IMR-90 (cell line): ENCODE results near the gene ADAMTS6. TPM values are rescaled to one million over a fixed set of nuclear protein-coding genes. Genes with fewer than 3 reads are reported as not detected.

ENCODE experiments used
- ATAC-seq: fragments of 200-7000 bp; cut with Tn5 transposase; 2 replicates; pipeline ENCODE4 v1.9.1; 2020; ENCODE audit warnings: low read depth, mild to moderate bottlenecking, moderate library complexity
- BruUV-seq: library from RNA; stranded (reverse); fragments of 400-500 nt; replicated peaks from 2 replicates; lab custom pipeline; 2021; lab: Mats Ljungman, UMichigan
- CTCF ChIA-PET: fragments of 300-600 bp; formaldehyde crosslinking; extraction: SDS; loops from one replicate; lab custom pipeline; 2021; ENCODE audit warnings: antibody characterized with exemption; lab: Yijun Ruan, JAX
- POLR2A ChIA-PET: fragments of 300-600 bp; sonication (Branson Sonifier 250); formaldehyde crosslinking; loops from one replicate; lab custom pipeline; 2022; ENCODE audit warnings: antibody characterized with exemption; ENCODE audit not compliant: unreplicated experiment; lab: Charles Lee
- DNase-seq: peaks from one replicate; pipeline ENCODE4 v3.0.0; 2013
- H2AFZ ChIP-seq: replicated peaks from 2 replicates; pipeline ENCODE3; 2013; ENCODE audit warnings: low read length, mild to moderate bottlenecking; ENCODE audit not compliant: poor library complexity
- H2AK5ac ChIP-seq: 2 replicates; pipeline ENCODE4 v1.6.1; 2013; ENCODE audit warnings: low read depth, low read length, inconsistent platforms
- H2AK9ac ChIP-seq: replicated peaks from 2 replicates; pipeline ENCODE3; 2013; ENCODE audit warnings: mild to moderate bottlenecking, low read depth, low read length, moderate library complexity; ENCODE audit not compliant: poor library complexity
- H2BK120ac ChIP-seq: 2 replicates; pipeline ENCODE4 v1.6.1; 2013; ENCODE audit warnings: low read depth, low read length, inconsistent platforms
- H2BK15ac ChIP-seq: 3 replicates; pipeline ENCODE4 v1.6.1; 2013; ENCODE audit warnings: low read depth, low read length, inconsistent platforms
- H2BK20ac ChIP-seq: 2 replicates; pipeline ENCODE4 v1.6.1; 2013; ENCODE audit warnings: low read depth, mild to moderate bottlenecking, inconsistent platforms, low read length, moderate library complexity
- H2BK5ac ChIP-seq: 2 replicates; pipeline ENCODE4 v1.6.1; 2013; ENCODE audit warnings: mild to moderate bottlenecking, low read depth, low read length, inconsistent platforms; ENCODE audit not compliant: poor library complexity, severe bottlenecking
- H3K14ac ChIP-seq: replicated peaks from 2 replicates; pipeline ENCODE4 v1.6.1; 2013; ENCODE audit warnings: low read depth, low read length, inconsistent platforms
- H3K18ac ChIP-seq: 2 replicates; pipeline ENCODE4 v1.6.1; 2013; ENCODE audit warnings: low read depth, low read length, control low read depth
- H3K23ac ChIP-seq: 2 replicates; pipeline ENCODE4 v1.6.1; 2013; ENCODE audit warnings: low read depth, low read length, inconsistent platforms
- H3K27ac ChIP-seq: 2 replicates; pipeline ENCODE4 v1.5.1; 2013; ENCODE audit warnings: mild to moderate bottlenecking, control low read depth, low read length; ENCODE audit not compliant: insufficient read depth
- H3K27me3 ChIP-seq: 2 replicates; pipeline ENCODE4 v1.6.1; 2013; ENCODE audit warnings: low read length; ENCODE audit not compliant: control insufficient read depth, insufficient read depth
- H3K36me3 ChIP-seq: 2 replicates; pipeline ENCODE4 v1.6.1; 2013; ENCODE audit warnings: low read length, mixed read lengths; ENCODE audit not compliant: control insufficient read depth, insufficient read depth
- H3K4ac ChIP-seq: 2 replicates; pipeline ENCODE4 v1.6.1; 2013; ENCODE audit warnings: low read depth, low read length, inconsistent platforms
- H3K4me1 ChIP-seq: 2 replicates; pipeline ENCODE4 v1.6.1; 2013; ENCODE audit warnings: low read length, mixed read lengths; ENCODE audit not compliant: control insufficient read depth, insufficient read depth
- H3K4me2 ChIP-seq: 2 replicates; pipeline ENCODE4 v1.6.1; 2013; ENCODE audit warnings: low read depth, mild to moderate bottlenecking, control low read depth, low read length, moderate library complexity
- H3K4me3 ChIP-seq: 2 replicates; pipeline ENCODE4 v1.5.1; 2013; ENCODE audit warnings: low read depth, mild to moderate bottlenecking, control low read depth, low read length, moderate library complexity; ENCODE audit not compliant: insufficient read depth
- H3K56ac ChIP-seq: 2 replicates; pipeline ENCODE4 v1.6.1; 2013; ENCODE audit warnings: low read length, inconsistent platforms; ENCODE audit not compliant: insufficient read depth; ENCODE audit errors: extremely low read depth
- H3K79me1 ChIP-seq, 2 experiments: 2 replicates each; pipeline ENCODE4 v1.6.1; 2013; ENCODE audit warnings: low read length in 2 of 2, inconsistent platforms in 1 of 2, low read depth in 1 of 2
- H3K9ac ChIP-seq: 2 replicates; pipeline ENCODE4 v1.6.1; 2013; ENCODE audit warnings: low read depth, low read length, control low read depth
- H3K9me1 ChIP-seq: 2 replicates; pipeline ENCODE4 v1.6.1; 2013; ENCODE audit warnings: low read length, inconsistent platforms; ENCODE audit not compliant: insufficient read depth
- H3K9me3 ChIP-seq: 2 replicates; pipeline ENCODE4 v1.6.1; 2013; ENCODE audit warnings: low read length; ENCODE audit not compliant: control insufficient read depth, insufficient read depth
- H4K20me1 ChIP-seq: 2 replicates; pipeline ENCODE4 v1.6.1; 2013; ENCODE audit warnings: low read length, inconsistent platforms; ENCODE audit not compliant: insufficient read depth
- H4K5ac ChIP-seq: 2 replicates; pipeline ENCODE4 v1.6.1; 2013; ENCODE audit warnings: mild to moderate bottlenecking, low read depth, low read length, control low read depth
- H4K8ac ChIP-seq, 2 experiments: 2 replicates each; pipeline ENCODE4 v1.6.1; 2013; ENCODE audit warnings: low read depth in 2 of 2, low read length in 2 of 2, control low read depth in 1 of 2, inconsistent platforms in 1 of 2
- H4K91ac ChIP-seq: 2 replicates; pipeline ENCODE4 v1.6.1; 2013; ENCODE audit warnings: low read depth, low read length, inconsistent platforms; ENCODE audit not compliant: insufficient read depth
- BHLHE40 ChIP-seq: fragments of 150-350 bp; IDR thresholded peaks from 2 replicates; pipeline ENCODE4 v1.6.1; 2016; ENCODE audit warnings: mild to moderate bottlenecking, low read depth, low read length
- CEBPB ChIP-seq: IDR thresholded peaks from 2 replicates; pipeline ENCODE4 v1.6.1; 2012; ENCODE audit warnings: low read depth, low read length, improper control_type of control experiment
- CHD1 ChIP-seq: IDR thresholded peaks from 2 replicates; pipeline ENCODE4 v1.6.1; 2012; ENCODE audit warnings: low read depth, low read length, improper control_type of control experiment
- FOS ChIP-seq: fragments of 150-350 bp; IDR thresholded peaks from 2 replicates; pipeline ENCODE4 v1.6.1; 2016; ENCODE audit warnings: low read depth, low read length
- MAFK ChIP-seq: IDR thresholded peaks from 2 replicates; pipeline ENCODE4 v1.6.1; 2012; ENCODE audit warnings: low read depth, low read length, improper control_type of control experiment
- MAZ ChIP-seq: IDR thresholded peaks from 2 replicates; pipeline ENCODE4 v1.6.1; 2012; ENCODE audit warnings: low read depth, mild to moderate bottlenecking, low read length, improper control_type of control experiment, moderate library complexity, borderline replicate concordance
- MXI1 ChIP-seq: IDR thresholded peaks from 2 replicates; pipeline ENCODE4 v1.6.1; 2012; ENCODE audit warnings: low read depth, mild to moderate bottlenecking, low read length, moderate library complexity, borderline replicate concordance
- NFE2L2 ChIP-seq: fragments of 150-350 bp; IDR thresholded peaks from 2 replicates; pipeline ENCODE4 v1.6.1; 2016; ENCODE audit warnings: low read depth, mild to moderate bottlenecking, low read length
- POLR2A ChIP-seq: IDR thresholded peaks from 2 replicates; pipeline ENCODE4 v1.6.1; 2012; ENCODE audit warnings: mild to moderate bottlenecking, low read depth, low read length
- RAD21 ChIP-seq: IDR thresholded peaks from 2 replicates; pipeline ENCODE4 v1.6.1; 2012; ENCODE audit warnings: low read length, improper control_type of control experiment
- RCOR1 ChIP-seq: IDR thresholded peaks from 2 replicates; pipeline ENCODE4 v1.6.1; 2012; ENCODE audit warnings: mild to moderate bottlenecking, low read length, improper control_type of control experiment; ENCODE audit not compliant: insufficient replicate concordance
- RFX5 ChIP-seq: IDR thresholded peaks from 2 replicates; pipeline ENCODE4 v1.8.0; 2012; ENCODE audit warnings: low read depth, mild to moderate bottlenecking, low read length, moderate library complexity
- SMC3 ChIP-seq: fragments of 150-350 bp; IDR thresholded peaks from 2 replicates; pipeline ENCODE4 v1.6.1; 2016; ENCODE audit warnings: low read depth, mild to moderate bottlenecking, antibody characterized with exemption, low read length, moderate library complexity
- USF2 ChIP-seq: fragments of 150-350 bp; IDR thresholded peaks from 2 replicates; pipeline ENCODE4 v1.6.1; 2017; ENCODE audit warnings: mild to moderate bottlenecking, antibody characterized with exemption, low read length, low read depth
- WGBS, 2 experiments: methylation state at CpG; one replicate each; pipeline versions ENCODE4 v1.1.5 to v1.1.7; 2013; ENCODE audit warnings: missing lambda C conversion rate in 2 of 2; ENCODE audit not compliant: insufficient read length in 1 of 2; ENCODE audit errors: extremely low coverage in 2 of 2; 5-methylcytosine and 5-hydroxymethylcytosine counted together
- dilution Hi-C: fragments of 300-500 bp; cut with HindIII; formaldehyde crosslinking; loops from one replicate; pipeline ENCODE4 v1.14.3; 2018; ENCODE audit warnings: low sequenced_read_pairs; ENCODE audit not compliant: unreplicated experiment
- in situ Hi-C: fragments of 300-500 bp; cut with MboI; formaldehyde crosslinking; loops from 3 replicates; pipeline ENCODE4 v1.14.3; 2019; ENCODE audit warnings: low sequenced_read_pairs, inconsistent platforms, mixed read lengths
- intact Hi-C: fragments of 100-400 bp; cut with micrococcal nuclease; formaldehyde crosslinking; loops from 2 replicates; pipeline ENCODE4 v1.10.0; 2022
- polyA plus RNA-seq, 3 experiments: library from polyadenylated mRNA; depleted of rRNA; stranded (reverse); fragments of >200 nt; gene quantifications; 2 replicates each; pipeline ENCODE4 v1.2.3, GENCODE V29; 2012; ENCODE audit warnings: low replicate concordance in 1 of 3
- total RNA-seq: library from RNA; depleted of rRNA; stranded (reverse); fragments of >200 nt; gene quantifications from 2 replicates; pipeline ENCODE4 v1.2.3, GENCODE V29; 2012
- TF ChIP-seq, protein P1 (sequence below): fragments of 150-350 bp; IDR thresholded peaks from 2 replicates; pipeline ENCODE4 v1.6.1; 2016; ENCODE audit warnings: low read depth, mild to moderate bottlenecking, low read length, moderate library complexity, borderline replicate concordance
- TF ChIP-seq, protein P2 (sequence below): conservative IDR thresholded peaks from 2 replicates; pipeline ENCODE4 v1.5.1; 2012; ENCODE audit warnings: mild to moderate bottlenecking, low read depth, low read length, improper control_type of control experiment

ADAMTS6 gene
- total and polyA plus RNA-seq, 2 of the 4 experiments (the other 2 are of a cell fraction): 23.9 to 173 TPM

GRCh38 chr5:65151614-65152013 lies 330.1 kb downstream of the ADAMTS6 start:
- POLR2A ChIA-PET: interaction anchor here (0.6 kb wide), 1 partner anchor 26 kb away, joined by 3 read pairs; no protein-coding TSS in a partner anchor

More at GRCh38 chr5:65151614-65152013, 330.1 kb downstream of the ADAMTS6 start:
- H3K14ac ChIP-seq: peak overlapping the region; percentile 15
- H3K27ac ChIP-seq: no peak overlapping the region
- H3K56ac ChIP-seq: no peak overlapping the region
- H4K8ac ChIP-seq: peak overlapping the region in 1 of 2 experiments; percentile 6; a peak in 1 of 4 replicates
- H4K91ac ChIP-seq: no peak overlapping the region
- no peak overlapping the region for H3K4me2 ChIP-seq
- no peaks in the 10 kb centered on the region for H3K9me1 ChIP-seq
- H4K20me1 ChIP-seq: no peaks in the 10 kb centered on the region
- no peak overlapping the region for H2AK5ac ChIP-seq
- peak overlapping the region; percentile 55; the same call in 1 of the 2 replicates for H3K18ac ChIP-seq
- H3K79me1 ChIP-seq: peaks cover 5 to 18% of the 10 kb centered on the region in 2 experiments; a peak in 3 of 4 replicates
- no TSS peak for BruUV-seq
- CTCF ChIA-PET: no interaction called here
- peaks cover 10% of the 10 kb centered on the region for H3K4me1 ChIP-seq
- ATAC-seq: no peak
- no peak overlapping the region for H4K5ac ChIP-seq
- H2BK15ac ChIP-seq: no peak overlapping the region
- no peak overlapping the region for H3K4me3 ChIP-seq
- H3K36me3 ChIP-seq: peaks cover 2% of the 10 kb centered on the region; the same call in 1 of the 2 replicates
- H2AFZ ChIP-seq: no peak overlapping the region
- peak overlapping the region; percentile 80 for H2BK5ac ChIP-seq
- WGBS, 2 experiments: no CpG with 5 or more reads among the region's 5 CpGs
- in situ Hi-C loops (no loop called here), dilution Hi-C loops (no loop called here), intact Hi-C loops (no loop called here)
- H3K4ac ChIP-seq: no peak overlapping the region
- no peak overlapping the region for H2BK20ac ChIP-seq
- TF ChIP-seq CHD1 (no peak), RCOR1 (no peak), BHLHE40 (no peak), MAZ (no peak), POLR2A (no peak), NFE2L2 (no peak), SMC3 (no peak), CEBPB (no peak), MAFK (no peak), USF2 (no peak), FOS (no peak), RFX5 (no peak), MXI1 (no peak), RAD21 (no peak)
- TF ChIP-seq, protein P1, sequence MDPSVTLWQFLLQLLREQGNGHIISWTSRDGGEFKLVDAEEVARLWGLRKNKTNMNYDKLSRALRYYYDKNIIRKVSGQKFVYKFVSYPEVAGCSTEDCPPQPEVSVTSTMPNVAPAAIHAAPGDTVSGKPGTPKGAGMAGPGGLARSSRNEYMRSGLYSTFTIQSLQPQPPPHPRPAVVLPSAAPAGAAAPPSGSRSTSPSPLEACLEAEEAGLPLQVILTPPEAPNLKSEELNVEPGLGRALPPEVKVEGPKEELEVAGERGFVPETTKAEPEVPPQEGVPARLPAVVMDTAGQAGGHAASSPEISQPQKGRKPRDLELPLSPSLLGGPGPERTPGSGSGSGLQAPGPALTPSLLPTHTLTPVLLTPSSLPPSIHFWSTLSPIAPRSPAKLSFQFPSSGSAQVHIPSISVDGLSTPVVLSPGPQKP: no peak
- TF ChIP-seq, protein P2, sequence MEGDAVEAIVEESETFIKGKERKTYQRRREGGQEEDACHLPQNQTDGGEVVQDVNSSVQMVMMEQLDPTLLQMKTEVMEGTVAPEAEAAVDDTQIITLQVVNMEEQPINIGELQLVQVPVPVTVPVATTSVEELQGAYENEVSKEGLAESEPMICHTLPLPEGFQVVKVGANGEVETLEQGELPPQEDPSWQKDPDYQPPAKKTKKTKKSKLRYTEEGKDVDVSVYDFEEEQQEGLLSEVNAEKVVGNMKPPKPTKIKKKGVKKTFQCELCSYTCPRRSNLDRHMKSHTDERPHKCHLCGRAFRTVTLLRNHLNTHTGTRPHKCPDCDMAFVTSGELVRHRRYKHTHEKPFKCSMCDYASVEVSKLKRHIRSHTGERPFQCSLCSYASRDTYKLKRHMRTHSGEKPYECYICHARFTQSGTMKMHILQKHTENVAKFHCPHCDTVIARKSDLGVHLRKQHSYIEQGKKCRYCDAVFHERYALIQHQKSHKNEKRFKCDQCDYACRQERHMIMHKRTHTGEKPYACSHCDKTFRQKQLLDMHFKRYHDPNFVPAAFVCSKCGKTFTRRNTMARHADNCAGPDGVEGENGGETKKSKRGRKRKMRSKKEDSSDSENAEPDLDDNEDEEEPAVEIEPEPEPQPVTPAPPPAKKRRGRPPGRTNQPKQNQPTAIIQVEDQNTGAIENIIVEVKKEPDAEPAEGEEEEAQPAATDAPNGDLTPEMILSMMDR: no peak
- H3K9me3 ChIP-seq: no peaks in the 10 kb centered on the region
- peak; percentile 26 for DNase-seq
- H3K27me3 ChIP-seq: no peaks in the 10 kb centered on the region
- no peak overlapping the region for H3K23ac ChIP-seq
- H2BK120ac ChIP-seq: peak overlapping the region; percentile 5; the same call in 1 of the 2 replicates
- no peak overlapping the region for H3K9ac ChIP-seq
- H2AK9ac ChIP-seq: no peak overlapping the region
